MM.1S (cell line): ENCODE results near the gene COL5A1.

Experiments used
- EZH2 ChIP-seq: fragments of 300-600 bp; sonication (generic); optimal IDR thresholded peaks from 2 replicates; pipeline ENCODE3; 2017; ENCODE audit warnings: low read depth, mild to moderate bottlenecking, antibody characterized with exemption, low read length, mixed read lengths
- EZH2phosphoT487 ChIP-seq: fragments of 300-600 bp; sonication (generic); IDR thresholded peaks from 2 replicates; pipeline ENCODE4 v1.6.1; 2018; ENCODE audit warnings: antibody characterized with exemption, low read length
- TF ChIP-seq, protein P1 (sequence below): fragments of 300-600 bp; sonication (generic); IDR thresholded peaks from 2 replicates; pipeline ENCODE4 v1.5.1; 2016; ENCODE audit warnings: antibody characterized with exemption, low read length, mixed read lengths

DNA sequence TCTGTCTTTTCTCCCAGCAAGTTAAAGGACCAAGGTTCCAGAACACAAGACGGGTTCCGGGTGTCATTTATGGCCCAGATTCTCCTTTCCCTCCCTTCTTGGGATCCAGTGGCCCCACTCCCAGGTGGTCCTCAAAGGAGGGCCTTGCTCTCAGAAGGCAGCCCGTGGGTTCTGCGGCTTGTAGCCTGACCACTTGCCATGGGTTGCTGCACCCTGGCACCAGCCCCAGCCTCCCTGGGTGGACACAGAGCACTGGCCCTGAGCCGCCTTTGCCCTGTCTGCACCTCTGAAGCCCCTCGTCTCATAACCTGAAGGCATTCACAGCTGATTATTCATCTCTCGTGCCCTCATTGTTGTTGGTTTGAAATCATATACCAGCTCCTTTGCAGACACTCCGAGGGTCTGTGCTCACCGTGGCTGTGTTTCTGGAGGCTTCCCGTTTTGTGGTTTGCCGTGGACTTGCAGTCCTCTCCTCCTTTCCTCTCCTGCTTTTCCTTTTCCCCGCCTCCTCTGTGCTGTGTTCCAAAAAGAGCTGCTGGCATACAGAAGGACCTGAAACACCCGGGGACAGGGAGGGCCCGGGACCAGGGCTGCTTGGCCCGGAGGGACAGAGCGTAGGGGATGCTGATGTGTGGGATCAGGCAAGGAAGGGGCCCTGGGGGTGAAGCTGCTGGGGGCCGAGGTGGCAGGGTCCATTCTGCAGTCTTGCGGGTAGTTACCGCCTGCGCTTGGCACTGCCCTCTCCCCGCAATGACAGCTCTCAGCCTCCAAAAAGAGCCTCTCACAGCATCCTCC is 189.5 kb downstream of the COL5A1 start:
- no peak for TF ChIP-seq EZH2
- TF ChIP-seq, protein P1, sequence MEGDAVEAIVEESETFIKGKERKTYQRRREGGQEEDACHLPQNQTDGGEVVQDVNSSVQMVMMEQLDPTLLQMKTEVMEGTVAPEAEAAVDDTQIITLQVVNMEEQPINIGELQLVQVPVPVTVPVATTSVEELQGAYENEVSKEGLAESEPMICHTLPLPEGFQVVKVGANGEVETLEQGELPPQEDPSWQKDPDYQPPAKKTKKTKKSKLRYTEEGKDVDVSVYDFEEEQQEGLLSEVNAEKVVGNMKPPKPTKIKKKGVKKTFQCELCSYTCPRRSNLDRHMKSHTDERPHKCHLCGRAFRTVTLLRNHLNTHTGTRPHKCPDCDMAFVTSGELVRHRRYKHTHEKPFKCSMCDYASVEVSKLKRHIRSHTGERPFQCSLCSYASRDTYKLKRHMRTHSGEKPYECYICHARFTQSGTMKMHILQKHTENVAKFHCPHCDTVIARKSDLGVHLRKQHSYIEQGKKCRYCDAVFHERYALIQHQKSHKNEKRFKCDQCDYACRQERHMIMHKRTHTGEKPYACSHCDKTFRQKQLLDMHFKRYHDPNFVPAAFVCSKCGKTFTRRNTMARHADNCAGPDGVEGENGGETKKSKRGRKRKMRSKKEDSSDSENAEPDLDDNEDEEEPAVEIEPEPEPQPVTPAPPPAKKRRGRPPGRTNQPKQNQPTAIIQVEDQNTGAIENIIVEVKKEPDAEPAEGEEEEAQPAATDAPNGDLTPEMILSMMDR: no peak
- no peak for TF ChIP-seq EZH2phosphoT487
